GM19467 (cell line): ENCODE results near the gene HDAC4.

Experiments used
- ATAC-seq: cut with Tn5 transposase; IDR thresholded peaks from one replicate; pipeline ENCODE4 v1.9.1; 2021; ENCODE audit warnings: mild to moderate bottlenecking, moderate library complexity; ENCODE audit not compliant: unreplicated experiment

HDAC4 gene

GRCh38 chr2:239151201-239152131 lies 249.4 kb downstream of the HDAC4 start:
- ATAC-seq = no peak

- no peak for ATAC-seq
Observed at GRCh38 chr2:239150125-239151011, 250.5 kb downstream of the HDAC4 start.

GRCh38 chr2:239149501-239149900 lies 251.3 kb downstream of the HDAC4 start:
- ATAC-seq = no peak

DNA sequence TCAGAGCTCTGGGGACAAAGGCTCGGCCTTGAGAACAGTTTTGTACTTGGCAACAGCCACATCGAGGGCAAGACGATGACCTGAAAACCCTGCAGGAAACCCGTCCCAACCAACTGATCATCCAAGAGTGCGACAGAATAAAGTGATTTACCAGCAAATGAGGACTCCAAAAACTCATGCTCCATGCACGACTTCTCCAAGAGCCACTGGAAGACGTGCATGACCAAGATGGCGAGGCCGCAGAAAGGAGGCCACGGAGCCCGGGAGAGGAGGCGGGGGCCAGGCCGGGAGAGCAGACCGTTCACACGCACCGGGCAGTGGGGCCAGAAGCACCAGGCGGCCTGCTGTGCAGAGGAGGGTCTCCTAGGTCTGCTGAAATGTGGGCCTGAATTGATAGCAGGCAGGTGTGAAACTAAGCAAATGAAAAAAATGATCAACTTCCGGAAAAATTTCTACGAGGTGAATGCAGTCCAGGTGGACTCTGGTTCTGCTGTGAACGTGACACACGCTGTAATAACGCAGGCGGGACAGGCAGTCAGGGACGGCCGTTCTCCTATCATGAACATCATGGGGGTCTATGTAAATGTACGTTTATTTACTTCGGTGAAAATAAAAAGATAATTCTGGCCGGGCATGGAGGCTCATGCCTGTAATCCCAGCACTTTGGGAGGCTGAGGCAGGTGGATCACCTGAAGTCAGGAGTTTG lies 252.2 kb downstream of the HDAC4 start:
- no peak for ATAC-seq

GRCh38 chr2:239147376-239147775 lies 253.4 kb downstream of the HDAC4 start:
- no peak for ATAC-seq

GRCh38 chr2:239146741-239147181 lies 254.1 kb downstream of the HDAC4 start:
- ATAC-seq = no peak

DNA sequence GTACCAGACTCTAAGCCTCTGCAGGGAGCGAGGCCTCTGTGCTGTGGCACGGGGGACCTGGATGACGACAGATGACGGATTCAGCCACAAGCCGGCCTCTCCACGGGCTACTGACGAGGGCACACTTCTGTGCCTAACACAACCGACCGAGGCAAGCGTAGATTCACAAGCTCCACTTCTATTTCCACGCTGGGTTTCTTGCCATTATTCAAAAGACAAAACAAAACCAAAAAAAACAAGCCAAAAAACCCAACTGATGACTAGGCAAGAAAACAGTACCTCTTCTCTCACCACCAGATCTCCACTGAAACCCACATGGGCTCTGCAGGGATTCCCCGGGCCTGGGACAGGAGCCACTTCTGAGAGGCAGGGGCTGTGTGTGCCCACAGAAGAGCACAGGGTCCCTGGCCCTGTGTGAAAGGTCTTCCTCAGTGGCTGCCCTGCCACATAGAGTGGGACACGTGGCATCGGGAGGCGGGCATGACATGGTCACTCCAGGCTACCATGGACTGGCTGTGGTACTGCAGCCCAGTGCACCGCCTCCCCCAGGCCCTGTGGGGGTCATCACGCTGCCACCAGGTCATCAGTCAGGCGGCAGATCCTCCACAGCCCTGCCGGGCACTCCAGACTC lies 254.7 kb downstream of the HDAC4 start:
- ATAC-seq = no peak

DNA sequence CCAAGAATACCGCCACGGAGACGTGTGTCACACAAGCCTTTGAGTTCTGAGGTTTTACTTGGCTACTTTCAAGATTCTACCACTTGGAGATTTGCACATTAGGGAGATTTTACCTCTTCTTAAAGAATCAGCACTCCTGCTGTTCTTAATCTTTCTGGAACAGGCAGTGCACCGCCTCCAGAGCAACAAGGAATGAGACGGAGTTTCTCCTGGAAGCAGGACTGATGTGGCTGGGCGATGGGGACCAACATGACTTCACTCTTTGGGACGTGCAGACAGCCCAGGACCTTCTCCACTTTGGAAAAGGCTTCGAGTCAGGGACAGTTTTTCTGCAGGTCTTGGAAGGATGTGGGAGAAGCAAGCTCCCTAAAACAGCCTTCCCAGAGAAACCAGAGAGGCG lies 255.2 kb downstream of the HDAC4 start:
- ATAC-seq = no peak

DNA sequence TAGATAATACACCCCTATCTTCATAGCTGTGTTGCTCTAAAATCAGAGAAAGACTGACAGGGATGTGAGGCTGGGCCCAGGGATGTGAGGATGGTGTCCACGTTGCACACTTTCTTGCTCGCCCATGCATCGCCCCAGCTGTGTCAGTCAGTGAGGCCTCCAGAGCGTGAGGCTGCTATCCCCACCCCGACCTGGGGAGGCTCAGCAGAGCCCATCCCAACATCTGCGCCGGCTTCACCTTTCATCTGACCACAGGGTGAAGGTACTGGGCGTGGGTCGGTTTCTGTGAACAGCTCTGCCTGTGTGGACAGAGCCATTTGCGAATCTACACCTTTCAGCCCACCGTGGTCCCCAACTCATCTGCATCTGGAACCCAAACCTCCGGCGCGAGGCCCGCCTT lies 255.7 kb downstream of the HDAC4 start:
- no peak for ATAC-seq

GRCh38 chr2:239144713-239144999 lies 256.2 kb downstream of the HDAC4 start:
- no peak for ATAC-seq

- ATAC-seq = no peak
Observed at GRCh38 chr2:239143858-239144712, 256.7 kb downstream of the HDAC4 start.

DNA sequence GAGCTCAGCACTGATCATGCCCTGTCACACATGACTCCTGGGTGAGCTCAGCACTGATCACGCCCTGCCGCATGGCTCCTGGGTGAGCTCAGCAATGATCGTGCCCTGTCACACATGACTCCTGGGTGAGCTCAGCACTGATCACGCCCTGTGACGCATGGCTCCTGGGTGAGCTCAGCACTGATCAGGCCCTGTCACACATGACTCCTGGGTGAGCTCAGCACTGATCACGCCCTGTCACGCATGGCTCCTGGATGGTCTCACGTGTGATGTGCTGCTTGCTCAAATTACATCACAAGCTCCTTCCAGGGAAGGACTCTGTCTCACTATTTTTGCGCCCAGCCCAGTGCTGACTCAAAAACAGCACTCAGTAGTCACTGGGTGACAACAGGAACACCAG lies 258.0 kb downstream of the HDAC4 start:
- no peak for ATAC-seq

GRCh38 chr2:239142296-239142695 lies 258.5 kb downstream of the HDAC4 start:
- ATAC-seq = no peak

- no peak for ATAC-seq
Observed at GRCh38 chr2:239141021-239141760, 259.6 kb downstream of the HDAC4 start.

DNA sequence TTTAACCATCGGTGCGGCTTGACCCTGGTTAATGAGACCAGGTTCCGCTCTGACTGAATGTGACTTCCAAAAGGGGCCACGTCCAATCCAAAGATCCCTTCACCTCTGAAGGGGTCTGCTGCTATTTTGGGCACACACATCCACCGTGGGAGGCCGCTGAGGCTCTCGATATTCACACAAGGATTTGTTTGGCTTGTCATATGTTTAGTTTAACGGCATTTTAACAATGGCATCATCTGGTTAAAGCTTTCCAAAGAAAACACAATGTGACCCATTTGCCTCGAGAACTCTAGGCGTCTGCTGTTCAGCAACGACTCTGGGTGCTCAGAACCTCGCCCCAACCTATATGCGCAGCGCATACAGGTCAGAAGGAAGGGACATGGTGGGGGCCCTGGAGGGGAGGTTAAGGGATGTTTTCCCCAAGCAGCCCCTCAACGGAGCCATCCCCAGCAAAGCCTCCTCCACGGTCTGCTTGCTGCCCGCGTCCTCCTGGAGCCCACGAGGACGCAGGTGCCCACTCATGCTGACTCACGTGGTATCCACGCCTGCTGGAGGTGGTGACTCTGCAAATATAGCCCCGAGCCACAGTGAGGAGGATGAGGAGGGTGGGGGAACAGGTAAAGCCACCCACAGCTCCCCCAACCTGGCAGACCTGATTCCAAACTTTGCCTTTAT lies 260.3 kb downstream of the HDAC4 start:
- ATAC-seq = no peak

DNA sequence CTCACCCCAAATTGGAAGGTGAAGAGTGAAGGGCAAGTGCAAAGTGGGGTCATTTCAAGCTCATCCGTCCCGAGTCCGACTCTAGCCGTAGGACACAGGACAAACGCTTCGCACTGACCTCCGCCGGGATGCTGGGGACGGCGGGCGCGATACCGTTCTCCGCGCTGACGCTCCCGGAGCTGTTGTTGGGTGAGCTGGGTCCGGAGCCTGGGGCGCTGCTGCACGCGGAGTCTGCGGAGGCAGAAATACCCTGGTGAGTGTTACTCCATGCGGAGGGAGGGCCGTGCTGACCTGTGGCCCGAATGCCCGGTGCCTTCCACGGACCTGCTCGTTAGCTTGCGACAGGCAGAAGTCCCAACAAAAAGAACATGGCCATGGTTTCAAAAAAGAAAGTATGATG lies 261.3 kb downstream of the HDAC4 start:
- no peak for ATAC-seq

DNA sequence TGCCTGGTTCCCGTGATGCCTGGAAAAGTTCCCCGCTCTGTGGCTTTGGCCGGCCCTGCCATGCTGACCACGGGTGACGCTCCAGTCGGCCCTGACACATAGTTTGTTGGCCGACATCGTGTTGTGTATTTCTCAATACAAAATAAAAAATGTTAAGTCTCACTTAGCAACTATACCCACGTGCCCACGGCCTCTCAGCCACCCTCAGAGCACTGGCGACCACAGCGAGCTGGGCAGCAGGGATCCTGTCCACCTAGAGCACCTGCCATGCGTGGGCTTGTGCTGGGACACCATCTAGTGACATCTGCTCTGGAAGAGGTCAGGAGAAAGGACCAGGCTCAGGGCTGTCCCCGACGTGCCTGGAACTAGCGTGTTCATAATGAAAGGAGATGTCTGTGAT lies 261.7 kb downstream of the HDAC4 start:
- ATAC-seq = no peak

GRCh38 chr2:239138610-239139009 lies 262.2 kb downstream of the HDAC4 start:
- no peak for ATAC-seq

DNA sequence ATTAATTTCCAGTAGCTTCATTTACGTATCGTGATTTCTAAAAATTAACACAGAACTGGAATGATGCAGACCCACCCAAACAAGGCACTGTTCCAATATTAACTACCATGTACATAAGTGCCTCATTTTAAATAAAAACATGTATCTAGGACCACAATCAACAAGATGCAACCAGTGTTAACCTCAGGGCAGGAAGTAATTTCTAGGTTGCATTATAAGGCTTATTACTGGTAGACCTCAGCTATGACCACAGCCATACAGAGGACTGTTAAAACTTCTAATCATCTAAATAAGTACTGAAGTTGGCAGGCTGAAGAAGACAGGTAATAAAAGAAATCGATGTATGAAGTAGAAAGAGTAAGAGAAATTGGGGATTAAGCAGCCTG lies 262.9 kb downstream of the HDAC4 start:
- no peak for ATAC-seq
